ENCODE data around the gene GNPDA2. TPM values are rescaled to one million over a fixed set of nuclear protein-coding genes. Genes with fewer than 3 reads are reported as not detected.

GNPDA2 gene
- total and polyA plus RNA-seq, 2 of the 8 experiments (the other 6 are each of a cell fraction or from before 2014, with no cell fraction given) = 3.0 to 4.8 TPM

- Histone ChIP-seq H3K27ac (ENCODE audit: low read depth, low read length) (no peak overlapping the region), H3K9me3 (ENCODE audit: insufficient read depth in 2 of 2, low read depth in 1 of 2, low read length in 1 of 2) (no peaks in the 10 kb centered on the region; a peak in 2 of 4 replicates), H4K5ac (ENCODE audit: insufficient read length, low read depth, low read length) (no peak overlapping the region), H3K4ac (replicated peaks; ENCODE audit: insufficient read length, low read depth, low read length) (no peak overlapping the region), H3K79me1 (ENCODE audit: low read depth, low read length) (no peaks in the 10 kb centered on the region), H2BK20ac (ENCODE audit: low read length) (no peak overlapping the region), H3K4me2 (ENCODE audit: insufficient read depth in 1 of 2, low read depth in 2 of 2, low read length in 2 of 2) (no peak overlapping the region), H3K4me1 (replicated peaks in 1 of 4; ENCODE audit: control insufficient read depth in 3 of 4, insufficient read depth in 4 of 4, low read length in 3 of 4) (no peaks in the 10 kb centered on the region), H3K79me2 (ENCODE audit: control insufficient read depth in 1 of 2, insufficient read depth in 2 of 2, low read length in 2 of 2) (no peaks in the 10 kb centered on the region), H4K8ac (ENCODE audit: extremely low read depth, insufficient read depth, low read length) (no peak overlapping the region), H3K56ac (replicated peaks; ENCODE audit: insufficient read length, low read depth, low read length) (no peak overlapping the region), H3K14ac (ENCODE audit: insufficient read length) (no peak overlapping the region), H3K9ac (replicated peaks in 1 of 4; ENCODE audit: extremely low read depth in 1 of 4, low read depth in 3 of 4, low read length in 3 of 4) (no peak overlapping the region), H4K91ac (replicated peaks; ENCODE audit: insufficient read length, low read length) (no peak overlapping the region), H2BK120ac (replicated peaks; ENCODE audit: low read depth, low read length) (no peak overlapping the region), H2BK5ac (ENCODE audit: low read depth, low read length) (no peak overlapping the region), H3K18ac (ENCODE audit: extremely low read depth, low read length) (no peak overlapping the region), H2BK12ac (ENCODE audit: low read depth, low read length) (no peak overlapping the region), H2BK15ac (ENCODE audit: low read length) (no peak overlapping the region), H2AFZ (ENCODE audit: low read length) (no peak overlapping the region), H3K4me3 (ENCODE audit: extremely low read depth in 1 of 4, insufficient read depth in 2 of 4, low read depth in 3 of 4, low read length in 4 of 4) (no peak overlapping the region), H3K23ac (ENCODE audit: insufficient read length) (no peak overlapping the region), H3K27me3 (replicated peaks in 1 of 4; ENCODE audit: control insufficient read depth in 3 of 4, extremely low read depth in 1 of 4, insufficient read depth in 3 of 4, low read length in 3 of 4) (no peaks in the 10 kb centered on the region), H4K20me1 (replicated peaks in 1 of 2; ENCODE audit: control insufficient read depth in 1 of 2, insufficient read depth in 2 of 2, low read length in 2 of 2) (no peaks in the 10 kb centered on the region), H3K23me2 (ENCODE audit: low read depth, low read length) (no peaks in the 10 kb centered on the region), H2AK5ac (ENCODE audit: low read depth, low read length) (no peak overlapping the region), H3K36me3 (ENCODE audit: control insufficient read depth in 2 of 4, insufficient read depth in 4 of 4, low read length in 3 of 4) (no peaks in the 10 kb centered on the region)
- TF ChIP-seq CTBP2 (IDR thresholded peaks at IDR 0.05; ENCODE audit: borderline replicate concordance, insufficient read depth, insufficient read length, low read length) = no peak
- TF ChIP-seq ASH2L (IDR thresholded peaks at IDR 0.05; ENCODE audit: low read length) = no peak
- no peak for TF ChIP-seq JUN (IDR thresholded peaks at IDR 0.05; ENCODE audit: low read depth, low read length)
- no peak for TF ChIP-seq SAP30 (IDR thresholded peaks at IDR 0.05; ENCODE audit: insufficient read depth, insufficient replicate concordance, low read length)
- TF ChIP-seq KDM5A (IDR thresholded peaks at IDR 0.05; ENCODE audit: low read length) = no peak
- TF ChIP-seq ATF2 (IDR thresholded peaks at IDR 0.05; ENCODE audit: low read length) = no peak
- 89% methylated on average over 4 of the region's 4 CpGs; no CpG with 5 or more reads in 1 of the 2 experiments for WGBS, 2 experiments (ENCODE audit: extremely low coverage in 1 of 2, insufficient coverage in 1 of 2, insufficient read length in 1 of 2, insufficient replicate concordance in 2 of 2, low coverage in 1 of 2, low lambda C conversion rate in 2 of 2, missing lambda C conversion rate in 1 of 2)
- CTCF ChIA-PET (ENCODE audit: partially characterized antibody) = interaction anchor here (1.2 kb wide), 1 partner anchor 677 kb away, joined by 4 read pairs; no protein-coding TSS in a partner anchor
- no peak for FAIRE-seq
- DNase-seq (ENCODE audit: low read depth in 1 of 2, low spot score in 2 of 2) = no peak
- POLR2A ChIA-PET (ENCODE audit: partially characterized antibody) = no interaction called here
Observed at GRCh38 chr4:44765116-44765515, 38.8 kb upstream of the GNPDA2 start.
